ENCODE results near the gene IGSF11. TPM values are rescaled to one million over a fixed set of nuclear protein-coding genes. Genes with fewer than 3 reads are reported as not detected.

The IGSF11 gene
- total RNA-seq, 4 donors from 2014 or later = 0.27 to 0.95 (median 0.59) TPM

DNA sequence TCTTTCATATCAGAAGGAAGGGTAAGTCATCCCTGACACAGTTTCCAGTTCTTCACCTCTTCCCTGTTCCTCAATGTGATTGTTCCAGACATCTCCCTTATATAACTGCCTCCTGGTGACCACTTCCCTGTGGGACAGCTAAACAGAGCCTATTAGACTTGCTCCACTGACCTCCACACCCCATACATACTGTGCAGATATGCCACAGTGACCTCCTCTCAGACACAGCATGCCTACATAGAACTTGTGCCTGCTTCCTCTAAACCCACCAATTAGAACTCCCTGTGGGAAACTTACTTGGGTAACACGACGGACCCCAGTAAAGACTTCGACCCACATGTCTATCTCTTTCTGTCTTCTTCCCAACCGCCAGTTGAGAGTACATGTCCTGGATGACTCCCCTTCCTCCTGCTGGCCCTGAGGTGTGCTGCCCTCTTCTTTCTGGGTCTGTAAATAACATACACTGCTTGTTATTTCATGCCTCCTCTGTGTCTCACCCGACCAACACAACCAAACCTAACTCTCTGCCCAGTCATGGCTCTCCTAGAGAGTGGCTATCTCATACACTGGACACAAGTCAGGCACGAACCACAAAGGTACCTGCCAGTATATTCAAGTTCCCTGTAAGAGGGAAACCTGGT is 53.0 kb downstream of the IGSF11 start:
- DNase-seq = no peak
- intact Hi-C loops (cut with DNase I; ENCODE audit: low total_unique reads) = no loop called here
- no peak overlapping the region for H3K4me3 ChIP-seq
- in situ Hi-C loops (cut with MboI; ENCODE audit: low pct_ligation_motif_present in 1 of 4, low pct_unique_long_range_greater_than_20kb in 1 of 4, low sequenced_read_pairs in 3 of 4) = no loop called here
- no peaks in the 10 kb centered on the region for H3K9me3 ChIP-seq
- WGBS, 2 donors (ENCODE audit: low coverage in 1 of 2) = 75 to 80% methylated on average over 1 to 6 of the region's 6 CpGs
- TF ChIP-seq EP300 (IDR thresholded peaks at IDR 0.05; ENCODE audit: low read depth) (no peak), POLR2A (IDR thresholded peaks at IDR 0.05) (no peak)
- H3K27me3 ChIP-seq = no peaks in the 10 kb centered on the region
- H3K4me1 ChIP-seq = no peaks in the 10 kb centered on the region
- H3K27ac ChIP-seq = no peak overlapping the region
- H3K36me3 ChIP-seq = no peaks in the 10 kb centered on the region

DNA sequence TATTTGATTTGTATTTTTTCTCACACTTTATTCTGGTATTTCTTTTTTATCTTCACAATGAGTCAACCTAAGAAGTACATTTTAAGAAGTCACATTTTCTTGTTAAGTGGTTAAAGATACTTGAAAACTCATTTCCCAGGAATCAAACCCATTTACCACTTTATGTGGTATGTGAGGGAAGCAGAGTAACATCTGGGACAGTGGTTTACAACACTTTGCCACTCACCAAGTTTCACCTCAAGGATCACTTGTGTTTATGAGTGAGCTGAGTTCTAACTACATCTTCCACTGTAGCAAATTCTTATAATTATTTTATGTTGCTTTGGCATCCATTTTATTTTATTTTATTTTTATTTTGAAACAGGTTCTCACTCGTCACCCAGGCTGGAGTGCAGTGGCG is 53.8 kb downstream of the IGSF11 start:
- Histone ChIP-seq H3K27me3 (no peaks in the 10 kb centered on the region), H3K27ac (no peak overlapping the region), H3K4me1 (no peaks in the 10 kb centered on the region), H3K36me3 (no peaks in the 10 kb centered on the region), H3K4me3 (no peak overlapping the region), H3K9me3 (no peaks in the 10 kb centered on the region)
- no peak for DNase-seq
- 85 to 97% methylated on average over 2 of the region's 2 CpGs for WGBS, 2 donors (ENCODE audit: low coverage in 1 of 2)
- in situ Hi-C loops (cut with MboI; ENCODE audit: low pct_ligation_motif_present in 1 of 4, low pct_unique_long_range_greater_than_20kb in 1 of 4, low sequenced_read_pairs in 3 of 4) = no loop called here
- intact Hi-C loops (cut with DNase I; ENCODE audit: low total_unique reads) = no loop called here
- TF ChIP-seq EP300 (IDR thresholded peaks at IDR 0.05; ENCODE audit: low read depth) (no peak), POLR2AphosphoS5 (IDR thresholded peaks at IDR 0.05) (no peak), POLR2A (IDR thresholded peaks at IDR 0.05) (no peak)
- TF ChIP-seq, protein P1, sequence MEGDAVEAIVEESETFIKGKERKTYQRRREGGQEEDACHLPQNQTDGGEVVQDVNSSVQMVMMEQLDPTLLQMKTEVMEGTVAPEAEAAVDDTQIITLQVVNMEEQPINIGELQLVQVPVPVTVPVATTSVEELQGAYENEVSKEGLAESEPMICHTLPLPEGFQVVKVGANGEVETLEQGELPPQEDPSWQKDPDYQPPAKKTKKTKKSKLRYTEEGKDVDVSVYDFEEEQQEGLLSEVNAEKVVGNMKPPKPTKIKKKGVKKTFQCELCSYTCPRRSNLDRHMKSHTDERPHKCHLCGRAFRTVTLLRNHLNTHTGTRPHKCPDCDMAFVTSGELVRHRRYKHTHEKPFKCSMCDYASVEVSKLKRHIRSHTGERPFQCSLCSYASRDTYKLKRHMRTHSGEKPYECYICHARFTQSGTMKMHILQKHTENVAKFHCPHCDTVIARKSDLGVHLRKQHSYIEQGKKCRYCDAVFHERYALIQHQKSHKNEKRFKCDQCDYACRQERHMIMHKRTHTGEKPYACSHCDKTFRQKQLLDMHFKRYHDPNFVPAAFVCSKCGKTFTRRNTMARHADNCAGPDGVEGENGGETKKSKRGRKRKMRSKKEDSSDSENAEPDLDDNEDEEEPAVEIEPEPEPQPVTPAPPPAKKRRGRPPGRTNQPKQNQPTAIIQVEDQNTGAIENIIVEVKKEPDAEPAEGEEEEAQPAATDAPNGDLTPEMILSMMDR (IDR thresholded peaks at IDR 0.05) = no peak

DNA sequence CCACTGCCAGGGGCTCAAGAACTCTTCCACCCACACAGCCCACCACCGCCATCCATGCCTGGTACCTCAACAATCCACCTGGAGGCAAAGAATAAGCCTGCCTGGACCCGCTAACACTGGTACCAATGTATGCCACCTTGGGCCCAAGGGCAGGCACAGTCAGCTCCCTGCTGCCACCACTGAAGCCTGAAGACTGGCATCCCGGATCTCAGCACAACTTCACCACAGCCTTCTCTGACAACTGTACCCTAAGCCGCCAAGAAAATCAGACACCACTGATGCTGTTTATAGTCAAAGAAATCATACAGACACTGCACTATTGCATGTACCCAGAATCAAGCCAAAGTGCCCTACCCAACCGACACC is 56.3 kb downstream of the IGSF11 start:
- no peaks in the 10 kb centered on the region for H3K4me1 ChIP-seq
- no peaks in the 10 kb centered on the region for H3K36me3 ChIP-seq
- in situ Hi-C loops (cut with MboI; ENCODE audit: low pct_ligation_motif_present in 1 of 4, low pct_unique_long_range_greater_than_20kb in 1 of 4, low sequenced_read_pairs in 3 of 4) = no loop called here
- H3K27ac ChIP-seq = no peak overlapping the region
- no peaks in the 10 kb centered on the region for H3K27me3 ChIP-seq
- H3K9me3 ChIP-seq = no peaks in the 10 kb centered on the region
- no peak overlapping the region for H3K4me3 ChIP-seq
- intact Hi-C loops (cut with DNase I; ENCODE audit: low total_unique reads) = no loop called here
- DNase-seq = no peak
- TF ChIP-seq POLR2A (IDR thresholded peaks at IDR 0.05) (no peak), EP300 (IDR thresholded peaks at IDR 0.05; ENCODE audit: low read depth) (no peak), POLR2AphosphoS5 (IDR thresholded peaks at IDR 0.05) (no peak)
- TF ChIP-seq, protein P1 (IDR thresholded peaks at IDR 0.05) = no peak
- WGBS, 2 donors (ENCODE audit: low coverage in 1 of 2) = 89 to 92% methylated on average over 1 to 5 of the region's 5 CpGs

DNA sequence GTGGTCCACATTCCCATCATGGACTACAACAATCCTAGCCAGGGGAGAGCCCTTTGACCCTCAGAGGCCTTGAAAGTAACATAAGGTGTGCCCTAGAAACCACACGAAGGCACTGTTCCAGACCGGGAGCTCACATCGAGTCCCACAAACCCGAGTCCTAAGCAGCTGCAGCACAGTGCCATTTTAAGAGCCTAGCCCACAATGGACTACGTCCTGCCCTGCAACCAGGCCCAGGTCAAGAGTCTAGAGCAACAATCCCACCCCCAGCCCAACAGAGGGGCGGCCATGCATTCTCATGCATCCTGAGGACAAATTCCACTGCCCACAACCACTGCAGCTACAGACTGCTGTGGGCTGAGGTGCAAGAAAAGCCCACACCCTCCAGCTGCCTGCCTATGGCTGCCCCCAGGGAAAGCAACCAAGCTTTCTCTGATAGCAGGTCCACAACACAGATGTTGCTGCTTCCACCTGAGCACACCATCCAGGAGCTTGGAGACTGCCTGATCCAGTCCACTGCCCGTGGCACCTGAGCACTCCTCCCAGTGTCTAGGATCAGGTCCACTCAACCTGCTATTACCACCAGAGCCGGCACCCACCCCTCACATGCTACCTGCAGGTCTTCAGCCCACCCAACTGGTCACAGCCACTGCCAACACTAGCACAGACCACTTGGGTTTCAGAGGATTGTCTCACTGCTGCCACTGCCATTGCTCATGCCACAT is 56.8 kb downstream of the IGSF11 start:
- H3K27ac ChIP-seq = no peak overlapping the region
- no peaks in the 10 kb centered on the region for H3K4me1 ChIP-seq
- DNase-seq = no peak
- 85% methylated on average over 6 of the region's 8 CpGs; no CpG with 5 or more reads in 1 of the 2 donors for whole genome bisulfite sequencing, 2 donors (ENCODE audit: low coverage in 1 of 2)
- intact Hi-C loops (cut with DNase I; ENCODE audit: low total_unique reads) = no loop called here
- H3K36me3 ChIP-seq = no peaks in the 10 kb centered on the region
- no peak overlapping the region for H3K4me3 ChIP-seq
- H3K9me3 ChIP-seq = no peaks in the 10 kb centered on the region
- H3K27me3 ChIP-seq = no peaks in the 10 kb centered on the region
- TF ChIP-seq, protein P1 (IDR thresholded peaks at IDR 0.05) = no peak
- TF ChIP-seq EP300 (IDR thresholded peaks at IDR 0.05; ENCODE audit: low read depth) = no peak
- no peak for TF ChIP-seq POLR2AphosphoS5 (IDR thresholded peaks at IDR 0.05)
- no peak for TF ChIP-seq POLR2A (IDR thresholded peaks at IDR 0.05)
- in situ Hi-C loops (cut with MboI; ENCODE audit: low pct_ligation_motif_present in 1 of 4, low pct_unique_long_range_greater_than_20kb in 1 of 4, low sequenced_read_pairs in 3 of 4) = no loop called here
